ENCODE results near the gene DMRTA2.

GRCh38 chr1:50425376-50426107 is 2.3 kb upstream of the DMRTA2 start:
- TF ChIP-seq CTCF (IDR thresholded peaks at IDR 0.05) (peak in 1 of 6 experiments; percentile 22), POLR2A (IDR thresholded peaks at IDR 0.05) (no peak)
